ENCODE measurements around the gene COL4A1.
A peak's percentile ranks its signal among the peaks of the same experiment; 100 is the strongest.

Gene COL4A1

DNA sequence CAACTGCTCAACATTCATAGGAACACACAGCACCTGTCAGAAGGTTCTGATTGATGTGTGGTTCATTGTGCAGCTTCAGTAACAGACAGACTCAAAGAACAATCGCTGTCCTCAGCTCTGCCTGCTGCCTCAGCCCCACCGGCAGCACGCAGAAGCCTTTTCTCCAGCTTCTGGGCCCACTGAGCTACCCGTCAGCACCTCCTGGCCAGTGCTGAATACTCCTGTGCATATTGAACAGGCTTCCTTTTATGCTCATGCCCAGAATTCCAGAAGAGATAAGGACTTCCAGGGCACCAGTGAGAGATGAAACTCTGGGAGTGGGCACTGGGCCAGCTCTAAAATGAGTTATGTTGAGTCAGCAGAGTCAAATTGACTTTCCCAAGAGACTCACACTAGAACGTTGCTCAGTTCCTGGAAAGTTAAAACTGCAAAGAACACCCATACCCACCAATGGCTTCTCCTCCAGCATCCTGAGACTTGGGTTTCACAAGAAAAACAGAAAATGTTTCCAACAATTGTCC is 119.3 kb downstream of the COL4A1 start:
- no peak for DNase-seq

DNA sequence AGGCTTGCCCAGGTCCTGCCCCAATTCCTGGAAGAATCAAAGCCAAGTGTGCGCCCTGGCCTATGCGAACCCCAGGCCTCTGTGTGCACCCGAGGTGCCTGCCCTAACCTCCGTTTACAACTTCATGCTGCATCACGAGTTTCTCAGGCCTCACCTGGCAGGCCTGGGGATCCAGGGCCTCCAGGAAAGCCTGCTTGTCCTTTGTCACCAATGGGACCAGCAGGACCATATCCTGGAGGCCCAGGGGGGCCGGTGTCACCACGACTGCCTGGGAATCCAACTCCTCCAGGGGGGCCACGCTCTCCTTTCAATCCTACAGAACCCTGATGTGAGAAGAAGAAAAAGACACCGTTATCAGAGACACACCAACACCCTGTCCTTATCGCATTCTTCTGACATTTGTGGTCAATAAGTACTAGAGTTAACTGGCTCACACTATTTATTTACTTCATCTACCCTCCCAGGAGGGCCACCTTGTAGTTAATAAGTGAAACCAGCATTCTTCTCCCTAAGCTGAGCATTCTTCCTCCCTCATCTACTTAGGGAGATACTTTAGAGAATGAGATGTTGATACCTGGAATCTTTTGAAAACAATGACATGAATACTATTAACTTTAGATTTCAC is 120.6 kb downstream of the COL4A1 start:
- no peak for DNase-seq

DNA sequence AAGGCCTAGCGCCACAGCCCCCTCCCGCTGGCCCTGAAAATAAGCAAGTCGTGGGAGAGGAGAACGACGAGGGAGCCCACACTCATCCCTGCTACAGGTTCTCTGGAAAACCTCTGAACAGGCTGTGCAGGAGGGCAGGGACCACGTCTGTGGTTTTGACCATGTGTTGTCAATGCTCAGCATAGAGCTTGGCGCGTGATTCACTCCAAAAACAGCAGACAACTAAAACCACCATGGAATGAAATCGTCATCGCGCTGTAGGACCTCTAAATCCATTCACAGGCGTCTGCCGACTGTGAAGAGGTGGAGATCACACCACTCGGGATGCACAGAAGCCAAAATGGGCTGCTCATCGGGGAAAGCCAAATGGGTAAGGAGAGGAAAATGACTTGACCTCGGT is 121.3 kb downstream of the COL4A1 start:
- DNase-seq: no peak

DNA sequence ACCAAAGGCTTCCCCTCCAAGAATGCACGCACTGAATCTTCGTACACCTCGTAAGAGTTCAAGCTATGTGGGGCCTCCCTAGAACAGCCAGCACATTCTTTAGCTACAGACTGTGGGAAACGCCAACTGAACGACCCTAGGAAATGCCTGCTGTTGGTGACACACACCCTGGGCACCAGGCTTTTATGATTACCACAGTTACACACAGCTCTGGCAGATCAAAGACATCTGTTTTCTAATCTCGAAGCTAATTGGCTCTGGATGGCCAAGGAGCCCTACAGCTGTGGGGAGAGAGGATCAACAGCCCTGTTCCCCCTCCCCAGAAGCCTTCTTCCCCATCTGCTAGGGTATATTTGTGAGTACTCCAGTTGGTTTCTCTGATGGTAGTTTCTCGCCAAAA is 123.0 kb downstream of the COL4A1 start:
- DNase-seq: no peak

DNA sequence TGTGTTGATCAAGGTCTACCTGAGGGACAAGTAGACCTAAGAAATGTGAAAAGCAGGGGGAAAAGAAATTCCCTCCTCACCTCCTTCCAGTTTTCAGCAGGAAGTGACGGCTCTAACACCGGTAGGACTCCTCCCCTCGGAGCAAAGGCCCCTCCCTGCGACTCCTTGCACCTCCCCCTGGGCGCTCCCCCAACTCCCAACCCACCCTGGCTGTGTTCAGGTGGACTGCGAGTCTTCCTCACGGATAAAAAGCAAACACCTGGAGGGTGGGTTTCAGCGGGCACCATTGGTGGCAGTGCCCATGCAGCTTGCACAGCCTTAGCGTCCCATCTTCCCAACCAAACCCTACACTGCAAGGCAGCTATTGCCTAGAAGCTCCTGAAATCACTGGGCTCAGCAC is 124.5 kb downstream of the COL4A1 start:
- no peak for DNase-seq

DNA sequence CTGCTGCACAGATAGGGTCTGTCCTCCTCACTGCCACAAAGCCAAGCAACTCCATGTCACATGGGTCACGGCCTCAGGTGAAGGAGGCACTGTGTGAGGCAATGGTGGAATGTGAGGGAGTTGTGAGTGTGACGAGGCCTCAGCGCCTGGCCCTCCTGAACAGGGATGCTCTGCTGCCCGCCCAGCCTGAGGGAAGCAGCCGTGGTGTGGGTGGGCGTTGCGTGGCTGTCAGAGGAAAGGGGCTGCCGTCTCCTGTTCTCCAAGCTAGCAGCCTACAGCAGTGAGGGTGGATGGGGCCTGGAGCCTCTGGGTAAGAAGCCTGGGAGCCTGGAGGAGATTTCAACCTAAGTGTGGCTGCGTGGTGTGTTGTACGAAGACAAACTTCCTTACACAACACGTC is 125.0 kb downstream of the COL4A1 start:
- no peak for DNase-seq

DNA sequence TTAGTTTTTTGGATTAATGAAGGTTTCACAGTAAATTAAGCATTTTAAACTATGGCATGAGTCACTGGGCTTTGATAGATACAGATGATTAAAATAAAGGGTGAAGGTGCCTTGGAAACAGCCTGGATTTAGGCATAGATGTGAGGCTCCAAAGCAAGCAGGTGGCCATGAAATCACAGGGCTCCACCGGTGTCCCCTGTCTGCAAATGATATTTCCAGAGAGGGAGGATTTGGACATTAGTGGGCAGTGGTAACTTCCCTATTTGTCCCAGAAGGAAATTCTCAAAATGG is 127.2 kb downstream of the COL4A1 start:
- no peak for DNase-seq

DNA sequence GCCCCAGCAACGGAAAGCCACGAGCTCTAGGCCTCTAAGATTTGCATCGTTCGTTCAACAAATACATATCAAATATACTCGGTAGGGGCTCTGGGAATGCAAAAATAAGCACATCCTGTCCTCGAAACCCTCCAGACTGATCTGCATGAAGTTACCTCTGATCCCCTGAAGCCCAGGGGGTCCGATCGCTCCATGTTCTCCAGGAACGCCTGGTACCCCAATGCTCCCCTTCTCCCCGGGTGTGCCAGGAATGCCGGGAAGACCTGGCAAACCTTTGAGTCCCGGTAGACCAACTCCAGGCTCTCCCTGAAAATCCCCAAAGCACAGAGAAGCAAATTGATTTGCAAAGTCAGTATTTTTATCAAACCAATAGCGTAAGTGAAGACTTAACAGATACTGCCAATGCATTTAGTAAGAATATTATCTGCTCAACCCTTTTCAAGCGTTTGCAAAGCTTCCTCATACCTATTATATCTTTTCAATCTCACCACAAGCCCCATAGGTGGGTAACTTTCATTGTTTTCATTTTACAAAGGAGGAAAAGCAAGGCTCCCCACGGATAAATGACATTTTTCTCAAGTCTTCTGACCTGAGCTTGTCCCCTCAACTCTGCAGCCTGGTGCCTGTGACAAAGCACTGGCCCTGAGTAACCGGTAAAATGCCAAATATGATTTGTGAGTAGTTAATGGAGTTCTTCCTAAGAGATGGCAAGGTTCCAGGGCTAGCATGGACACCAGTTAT is 127.7 kb downstream of the COL4A1 start:
- no peak for DNase-seq

DNA sequence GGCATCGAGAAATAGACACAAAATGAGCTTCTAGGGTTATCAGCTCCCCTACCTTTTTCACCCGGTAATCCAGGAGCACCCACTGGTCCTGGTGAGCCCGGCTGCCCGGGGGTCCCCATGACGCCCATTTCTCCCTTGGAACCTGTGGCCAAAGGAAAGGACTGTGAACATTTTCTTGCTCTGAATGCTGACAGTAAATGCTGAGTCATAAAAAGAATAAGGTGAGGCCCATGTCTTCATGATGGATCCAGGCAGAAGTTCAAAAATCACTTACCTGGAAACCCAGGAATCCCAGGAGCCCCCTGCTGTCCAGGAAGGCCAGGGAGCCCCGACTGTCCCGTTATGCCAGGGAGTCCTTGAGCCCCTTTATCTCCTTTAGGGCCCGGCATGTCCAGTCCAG is 129.2 kb downstream of the COL4A1 start:
- DNase-seq: no peak

DNA sequence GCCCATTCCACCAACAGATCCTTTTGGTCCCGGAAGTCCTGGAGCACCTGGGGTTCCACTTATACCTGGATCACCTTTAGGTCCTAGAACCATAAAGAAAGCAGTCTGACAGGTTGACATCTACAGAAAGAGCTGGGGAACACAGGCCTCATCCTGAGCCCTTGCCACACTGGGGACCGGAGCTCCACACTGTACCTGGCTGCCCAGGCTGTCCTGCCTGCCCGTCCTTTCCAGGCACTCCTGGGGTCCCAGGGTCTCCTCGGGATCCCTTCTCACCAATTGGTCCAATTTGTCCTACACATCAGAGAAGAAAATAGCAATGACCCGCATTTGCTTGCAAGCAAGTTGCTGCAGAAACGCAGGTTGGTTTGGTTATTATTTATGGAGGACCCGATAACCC is 130.5 kb downstream of the COL4A1 start:
- DNase-seq: no peak

DNA sequence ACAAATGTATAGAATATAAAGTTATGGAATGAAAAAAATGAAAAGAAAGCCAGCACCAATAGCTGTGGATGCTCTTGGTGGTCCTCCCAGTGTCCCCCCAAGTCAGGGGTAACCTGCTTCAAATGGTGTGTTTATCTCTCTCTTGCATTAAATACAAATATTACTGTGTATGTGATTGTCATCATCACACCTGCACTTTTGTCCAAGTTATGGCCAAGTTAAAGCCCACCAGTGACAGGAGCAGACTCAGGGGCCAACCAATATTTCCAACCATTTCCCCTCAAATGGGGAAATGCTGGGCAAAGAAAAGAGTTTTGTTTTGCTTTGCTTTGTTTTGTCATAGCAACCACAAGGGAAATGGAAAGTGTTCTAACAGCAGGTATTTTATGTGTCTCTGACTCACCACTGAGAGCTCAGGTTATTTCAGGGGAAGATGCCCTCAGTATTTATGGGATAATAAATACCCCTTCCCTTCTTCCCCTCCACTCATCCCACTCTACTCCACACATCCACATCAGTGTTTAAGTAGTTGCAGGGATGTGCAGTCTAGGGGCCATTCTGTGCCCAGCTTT is 133.6 kb downstream of the COL4A1 start:
- no peak for DNase-seq

DNA sequence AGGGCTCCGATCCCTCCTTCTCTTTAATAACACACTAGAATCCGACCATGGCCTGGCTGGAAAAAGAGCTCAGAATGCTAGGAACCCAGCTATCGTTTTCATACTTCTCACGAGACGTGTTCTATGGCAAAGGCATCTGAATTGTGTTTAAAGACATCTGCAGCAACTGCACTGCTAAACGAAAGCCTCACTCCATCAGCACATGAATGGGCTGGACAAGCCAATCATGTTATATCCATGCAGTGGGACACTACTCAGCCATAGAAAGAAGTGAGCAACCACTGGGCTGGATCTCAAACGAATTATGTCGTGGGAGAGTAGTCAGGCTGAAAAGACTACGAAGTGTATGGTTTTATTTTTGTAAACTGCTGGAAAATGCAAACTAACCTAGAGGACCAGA is 136.1 kb downstream of the COL4A1 start:
- no peak for DNase-seq

DNA sequence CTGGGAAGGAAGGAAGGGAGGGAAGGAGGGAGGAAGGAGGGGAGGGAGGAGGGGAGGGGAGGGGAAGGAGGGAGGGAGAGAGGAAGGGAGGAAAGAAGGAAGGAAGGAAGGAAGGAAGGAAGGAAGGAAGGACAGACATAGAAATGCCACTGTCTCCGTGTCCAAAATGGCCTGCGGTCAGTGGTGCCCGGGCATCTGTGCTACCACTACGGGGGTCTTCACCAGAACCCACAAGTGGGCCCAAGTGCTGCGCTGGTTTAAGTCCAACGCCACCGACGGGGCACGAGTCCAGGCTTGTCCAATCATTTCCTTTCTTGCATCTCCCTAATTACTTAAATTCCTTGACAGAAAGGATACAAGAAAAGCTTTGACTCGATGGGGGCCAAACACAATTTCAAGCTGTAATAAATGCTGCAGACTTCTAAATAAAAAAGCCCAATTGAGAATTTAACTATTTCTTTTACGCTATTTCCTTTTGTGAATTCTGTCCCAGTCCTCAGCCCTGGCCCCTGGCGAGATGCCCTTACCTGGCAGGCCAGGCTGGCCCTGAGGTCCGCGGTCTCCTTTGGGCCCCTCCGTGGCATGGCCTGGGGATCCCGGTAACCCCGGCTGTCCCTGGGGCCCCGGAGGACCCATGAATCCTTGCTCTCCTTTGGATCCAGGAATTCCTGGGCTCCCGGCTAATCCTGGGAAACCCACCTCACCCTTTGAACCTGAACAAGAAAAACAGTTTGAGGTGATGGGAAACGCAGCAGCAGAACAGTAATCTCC is 136.8 kb downstream of the COL4A1 start:
- DNase-seq: no peak

DNA sequence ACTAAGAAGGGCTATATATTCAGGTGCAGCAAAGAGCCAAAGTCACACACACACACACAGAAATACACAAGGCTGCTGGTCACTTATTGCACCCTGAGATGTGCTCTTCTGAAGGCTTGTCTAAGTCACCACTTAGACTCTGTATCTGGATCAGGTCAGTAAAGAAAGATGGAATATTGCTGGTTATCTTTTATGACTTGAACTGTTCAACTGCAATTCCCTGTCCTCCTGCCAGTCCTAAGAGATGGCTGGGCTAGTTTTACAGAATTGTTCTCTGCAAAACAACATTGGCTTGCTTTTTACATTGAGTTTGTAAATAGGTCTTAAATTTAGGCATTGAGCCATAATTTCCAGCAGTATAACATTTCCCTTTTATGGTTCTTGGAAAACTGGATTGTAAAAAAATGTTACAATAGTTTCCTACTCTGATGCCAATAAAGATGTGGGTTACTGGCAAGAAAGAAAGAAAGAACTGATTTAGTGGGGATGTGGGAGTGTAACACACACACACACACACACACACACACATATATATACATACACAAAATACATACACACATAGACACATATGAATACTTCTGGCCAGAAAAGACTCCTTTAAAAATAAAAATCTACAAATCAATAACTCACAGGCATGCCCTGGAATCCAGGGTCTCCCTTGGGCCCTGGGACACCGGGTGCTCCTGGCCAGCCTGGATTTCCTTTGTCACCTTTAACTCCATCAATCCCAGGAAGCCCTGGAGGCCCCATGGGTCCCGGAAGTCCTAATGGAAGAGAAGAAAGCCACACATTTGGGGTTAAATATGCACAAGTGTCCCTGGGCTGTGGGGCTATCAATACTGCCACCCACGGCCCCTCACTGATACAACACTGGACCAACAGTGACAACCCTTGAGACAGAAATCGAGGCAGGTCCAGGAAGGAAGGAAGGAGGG is 137.7 kb downstream of the COL4A1 start:
- no peak for DNase-seq

DNA sequence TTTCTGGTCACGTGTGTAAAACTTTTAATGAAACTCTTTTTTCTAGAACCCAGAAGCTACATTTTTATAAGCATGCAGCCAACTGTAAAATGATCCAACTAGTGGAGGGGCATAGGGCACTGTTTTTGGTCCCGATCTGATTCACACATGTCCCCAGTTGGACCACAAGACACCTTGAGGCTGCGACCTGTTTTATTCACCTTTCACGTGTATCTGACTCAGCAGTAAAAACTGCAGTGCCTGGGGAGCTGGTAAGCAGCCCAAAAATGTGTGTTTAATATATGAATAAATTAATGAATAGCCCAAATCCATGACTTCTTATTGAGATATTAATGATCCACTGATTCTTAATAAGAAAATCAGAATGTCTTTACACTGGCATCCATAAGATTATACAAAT is 140.4 kb downstream of the COL4A1 start:
- DNase-seq: no peak

DNA sequence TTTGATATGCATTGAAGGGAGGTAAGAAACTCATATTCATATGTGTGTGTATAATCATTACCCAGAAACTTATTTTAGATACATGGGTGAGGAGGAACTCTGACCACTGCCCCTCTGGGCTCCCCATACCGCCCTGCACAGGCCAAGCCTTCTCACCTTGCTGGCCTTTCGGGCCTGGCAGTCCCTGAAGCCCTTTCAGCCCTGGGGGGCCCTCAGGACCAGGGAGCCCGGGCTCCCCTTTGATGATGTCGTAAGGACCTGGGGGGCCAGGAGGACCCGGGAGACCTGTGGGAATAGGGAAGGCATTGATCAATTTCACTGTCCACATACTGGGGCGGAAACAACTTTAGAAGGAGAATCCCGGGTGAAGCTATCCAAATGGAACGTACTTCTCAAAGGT is 142.3 kb downstream of the COL4A1 start:
- no peak for DNase-seq

DNA sequence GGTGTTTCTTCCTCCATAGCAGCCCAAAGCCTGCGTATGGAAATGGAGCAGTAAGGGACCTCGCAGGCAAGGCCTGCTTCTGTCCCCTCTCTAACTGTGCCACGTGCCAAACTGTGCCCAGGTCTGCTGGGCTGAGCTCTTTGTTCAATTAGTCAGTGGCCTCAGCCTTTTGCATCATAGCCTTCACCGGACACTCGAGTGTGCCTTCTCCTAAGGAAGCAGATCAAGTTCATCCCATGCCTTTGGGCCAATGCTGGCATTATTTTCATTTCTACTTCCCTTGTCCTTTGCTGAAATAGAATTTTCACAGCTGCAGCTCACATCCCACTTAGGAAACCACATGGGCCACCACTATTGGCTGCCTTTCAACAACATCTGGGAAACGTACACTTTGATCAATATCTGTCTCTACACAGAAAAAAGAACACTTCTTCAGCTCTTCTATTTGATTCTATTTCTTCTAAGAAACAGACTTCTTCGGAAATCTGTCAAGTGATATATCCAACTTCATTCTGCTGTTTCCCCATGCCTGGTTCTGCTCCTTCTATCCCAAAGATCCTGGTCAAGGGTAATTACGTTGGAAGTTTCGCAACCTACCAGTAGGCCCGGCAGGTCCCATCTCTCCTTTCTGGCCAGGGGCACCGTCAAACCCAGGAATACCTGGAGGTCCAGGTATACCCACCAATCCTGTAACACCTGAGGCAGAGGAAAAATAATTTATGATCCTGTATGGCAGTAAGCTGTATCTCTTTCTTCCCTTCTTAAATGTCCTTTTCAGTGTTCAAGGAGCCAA is 143.9 kb downstream of the COL4A1 start:
- DNase-seq: peak; percentile 40

DNA sequence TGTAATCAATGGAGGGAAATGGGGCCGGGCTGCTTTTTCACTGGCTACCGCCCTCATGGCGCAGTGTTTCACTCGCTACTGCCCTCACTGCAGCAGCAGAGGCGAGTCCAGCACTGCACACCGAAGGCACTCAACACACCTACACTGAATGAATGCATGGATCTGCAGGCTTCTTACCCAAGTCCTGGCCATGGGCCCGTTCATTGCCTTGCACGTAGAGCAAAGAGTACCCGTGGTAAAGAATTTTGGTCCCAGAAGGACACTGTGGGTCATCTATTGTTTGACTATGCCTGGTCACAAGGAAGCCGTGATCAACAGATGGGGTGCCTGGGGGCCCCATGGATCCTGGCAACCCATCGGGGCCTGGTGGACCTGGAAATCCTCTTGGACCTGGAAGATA is 144.9 kb downstream of the COL4A1 start:
- DNase-seq: no peak

DNA sequence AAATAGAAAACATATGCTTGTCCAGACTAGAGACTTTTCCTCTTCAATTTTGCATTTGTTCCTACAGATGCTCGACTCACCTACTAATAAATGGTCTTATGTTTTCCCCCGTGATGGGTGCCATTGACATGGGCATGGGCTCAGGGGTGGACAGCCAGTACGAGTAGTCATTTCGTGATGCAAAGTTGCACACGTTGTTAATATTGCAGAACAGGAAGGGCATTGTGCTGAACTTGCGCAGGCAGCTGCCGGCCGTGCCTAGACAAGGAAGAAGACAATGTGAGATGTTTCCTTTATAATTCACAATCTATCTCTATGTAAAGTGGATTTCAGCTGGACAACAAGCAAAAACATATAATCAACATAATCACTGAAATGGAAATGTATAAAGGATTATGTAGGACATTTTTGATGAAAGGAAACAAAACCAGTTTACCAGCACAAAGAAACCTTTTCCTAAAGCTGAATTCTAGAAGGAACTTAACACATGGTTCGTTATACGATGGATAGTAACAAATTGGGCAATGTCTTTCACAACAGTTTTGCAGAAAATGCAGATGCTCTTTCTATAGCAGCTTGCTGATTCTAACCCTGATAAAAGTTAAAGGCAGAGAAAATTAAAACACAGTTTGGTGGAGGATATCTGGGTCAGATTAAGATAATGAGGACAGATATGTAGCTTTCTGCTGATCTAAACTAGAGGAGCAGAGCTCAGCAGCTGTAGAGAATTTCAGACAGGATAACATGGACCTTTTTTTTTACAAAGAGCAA is 145.7 kb downstream of the COL4A1 start:
- DNase-seq: peak; percentile 73

DNA sequence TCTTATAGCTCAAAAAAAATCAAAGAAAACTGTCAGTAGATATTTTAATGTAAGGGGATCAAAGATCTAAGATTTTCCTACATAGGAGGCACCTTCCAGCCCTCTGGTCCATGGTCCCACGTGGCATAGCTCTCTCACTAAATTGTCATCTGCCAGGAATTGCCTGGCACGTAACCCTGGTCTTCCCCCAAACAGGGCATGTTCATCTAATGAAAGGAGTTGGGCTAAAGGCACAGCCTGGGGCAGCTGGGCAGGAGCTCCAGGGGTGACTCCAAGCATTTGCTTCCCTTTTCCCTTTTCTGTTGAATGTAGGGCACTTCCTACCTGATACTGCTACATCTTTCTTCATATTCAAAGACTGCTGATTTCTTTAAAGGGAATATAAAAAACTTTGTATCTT is 148.7 kb downstream of the COL4A1 start:
- DNase-seq: no peak

DNA sequence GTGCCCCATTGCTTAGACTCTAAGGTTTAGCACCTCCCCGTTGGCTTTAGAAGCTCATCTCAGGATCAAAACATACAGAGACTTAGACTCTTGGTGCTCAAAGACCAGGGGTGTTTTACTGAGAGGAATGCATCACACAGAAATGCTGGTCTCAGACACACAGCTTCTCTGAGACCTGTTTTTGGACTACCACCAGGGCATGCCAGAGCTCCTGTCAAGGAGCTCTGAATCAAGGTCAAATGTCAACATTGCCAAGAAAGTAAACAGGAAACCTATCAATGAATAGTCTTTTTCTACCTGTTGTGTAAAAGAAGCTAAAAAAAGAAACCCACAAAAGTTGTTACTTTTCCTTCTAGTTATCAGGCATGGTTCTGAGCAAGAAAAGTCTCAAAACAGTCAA is 149.2 kb downstream of the COL4A1 start:
- DNase-seq: no peak
